ENCODE results near the gene UVRAG. TPM values are rescaled to one million over a fixed set of nuclear protein-coding genes. Genes with fewer than 3 reads are reported as not detected.
A peak's percentile ranks its signal among the peaks of the same experiment; 100 is the strongest.

Gene UVRAG
- total and polyA plus RNA-seq, 4 donors: 8.7 to 53.2 (median 18.3) TPM

GRCh38 chr11:76186776-76187279 lies 371.8 kb downstream of the UVRAG start:
- no peak for TF ChIP-seq CTCF (IDR thresholded peaks at IDR 0.05; ENCODE audit: control extremely low read depth, extremely low read depth)
- H3K9me3 ChIP-seq (ENCODE audit: control insufficient read depth in 4 of 4, insufficient read depth in 3 of 4, low read length in 3 of 4): no peaks in the 10 kb centered on the region
- DNase-seq (peak in 2 of 3 donors; percentile 31 to 44), ATAC-seq (ENCODE audit: insufficient read depth, low FRiP score) (no peak)
- H3K27me3 ChIP-seq (ENCODE audit: control insufficient read depth in 3 of 3, insufficient read depth in 3 of 3, low read length in 2 of 3): no peaks in the 10 kb centered on the region
- peak overlapping the region in 1 of 2 donors; percentile 83 for H3K27ac ChIP-seq (ENCODE audit: low read depth in 1 of 2, low read length in 1 of 2)
- peaks cover 0 to 36% (median 16%) of the 10 kb centered on the region in 4 donors for H3K36me3 ChIP-seq (ENCODE audit: control insufficient read depth in 4 of 4, insufficient read depth in 4 of 4, low read length in 4 of 4)
- WGBS, 2 donors: 61 to 66% methylated on average over 21 of the region's 21 CpGs
- H3K4me1 ChIP-seq (ENCODE audit: control insufficient read depth in 5 of 5, insufficient read depth in 5 of 5, low read length in 5 of 5): peaks cover 3 to 52% (median 30%) of the 10 kb centered on the region in 5 donors
- H3K4me3 ChIP-seq: no peak overlapping the region
- H3K9ac ChIP-seq (ENCODE audit: insufficient read depth in 1 of 2, low read length in 2 of 2): no peak overlapping the region

GRCh38 chr11:76188873-76189272 lies 373.9 kb downstream of the UVRAG start:
- no peak overlapping the region for H3K9ac ChIP-seq (ENCODE audit: insufficient read depth in 1 of 2, low read length in 2 of 2)
- TF ChIP-seq CTCF (IDR thresholded peaks at IDR 0.05; ENCODE audit: control extremely low read depth, extremely low read depth): no peak
- 85 to 98% methylated on average over 4 of the region's 4 CpGs for WGBS, 2 donors
- no peak for DNase-seq
- H3K27me3 ChIP-seq (ENCODE audit: control insufficient read depth in 3 of 3, insufficient read depth in 3 of 3, low read length in 2 of 3): no peaks in the 10 kb centered on the region
- no peak for ATAC-seq (ENCODE audit: insufficient read depth, low FRiP score)
- H3K9me3 ChIP-seq (ENCODE audit: control insufficient read depth in 4 of 4, insufficient read depth in 3 of 4, low read length in 3 of 4): no peaks in the 10 kb centered on the region
- peaks cover 3 to 52% (median 32%) of the 10 kb centered on the region in 5 donors for H3K4me1 ChIP-seq (ENCODE audit: control insufficient read depth in 5 of 5, insufficient read depth in 5 of 5, low read length in 5 of 5)
- peak overlapping the region in 1 of 2 donors; percentile 0 for H3K27ac ChIP-seq (ENCODE audit: low read depth in 1 of 2, low read length in 1 of 2)
- peaks cover 0 to 43% (median 20%) of the 10 kb centered on the region in 4 donors for H3K36me3 ChIP-seq (ENCODE audit: control insufficient read depth in 4 of 4, insufficient read depth in 4 of 4, low read length in 4 of 4)
- no peak overlapping the region for H3K4me3 ChIP-seq

GRCh38 chr11:76189682-76190081 lies 374.7 kb downstream of the UVRAG start:
- no peaks in the 10 kb centered on the region for H3K27me3 ChIP-seq (ENCODE audit: control insufficient read depth in 3 of 3, insufficient read depth in 3 of 3, low read length in 2 of 3)
- peaks cover 0 to 44% (median 20%) of the 10 kb centered on the region in 4 donors for H3K36me3 ChIP-seq (ENCODE audit: control insufficient read depth in 4 of 4, insufficient read depth in 4 of 4, low read length in 4 of 4)
- H3K4me1 ChIP-seq (ENCODE audit: control insufficient read depth in 5 of 5, insufficient read depth in 5 of 5, low read length in 5 of 5): peaks cover 3 to 44% (median 29%) of the 10 kb centered on the region in 5 donors
- DNase-seq (no peak), ATAC-seq (ENCODE audit: insufficient read depth, low FRiP score) (no peak)
- no peak overlapping the region for H3K4me3 ChIP-seq
- no peak overlapping the region for H3K9ac ChIP-seq (ENCODE audit: insufficient read depth in 1 of 2, low read length in 2 of 2)
- WGBS, 2 donors: 72 to 78% methylated on average over 6 of the region's 6 CpGs
- H3K9me3 ChIP-seq (ENCODE audit: control insufficient read depth in 4 of 4, insufficient read depth in 3 of 4, low read length in 3 of 4): no peaks in the 10 kb centered on the region
- no peak for TF ChIP-seq CTCF (IDR thresholded peaks at IDR 0.05; ENCODE audit: control extremely low read depth, extremely low read depth)
- H3K27ac ChIP-seq (ENCODE audit: low read depth in 1 of 2, low read length in 1 of 2): no peak overlapping the region

GRCh38 chr11:76190376-76190775 lies 375.4 kb downstream of the UVRAG start:
- Histone ChIP-seq H3K9me3 (ENCODE audit: control insufficient read depth in 4 of 4, insufficient read depth in 3 of 4, low read length in 3 of 4) (no peaks in the 10 kb centered on the region), H3K27ac (ENCODE audit: low read depth in 1 of 2, low read length in 1 of 2) (peak overlapping the region in 1 of 2 donors; percentile 59), H3K9ac (ENCODE audit: insufficient read depth in 1 of 2, low read length in 2 of 2) (no peak overlapping the region), H3K4me1 (ENCODE audit: control insufficient read depth in 5 of 5, insufficient read depth in 5 of 5, low read length in 5 of 5) (peaks cover 3 to 39% (median 24%) of the 10 kb centered on the region in 5 donors), H3K27me3 (ENCODE audit: control insufficient read depth in 3 of 3, insufficient read depth in 3 of 3, low read length in 2 of 3) (no peaks in the 10 kb centered on the region), H3K36me3 (ENCODE audit: control insufficient read depth in 4 of 4, insufficient read depth in 4 of 4, low read length in 4 of 4) (peaks cover 0 to 44% (median 19%) of the 10 kb centered on the region in 4 donors), H3K4me3 (no peak overlapping the region)
- WGBS, 2 donors: 33 to 35% methylated on average over 7 of the region's 7 CpGs
- DNase-seq (peak; percentile 91 to 95 (median 93)), ATAC-seq (ENCODE audit: insufficient read depth, low FRiP score) (no peak)
- TF ChIP-seq CTCF (IDR thresholded peaks at IDR 0.05; ENCODE audit: control extremely low read depth, extremely low read depth): no peak

All from lung (tissue), 12 donors.